ENCODE results near the gene DESI2.

Gene DESI2

GRCh38 chr1:244614879-244615278 lies 38.0 kb upstream of the DESI2 start:
- Histone ChIP-seq H3K27me3 (ENCODE audit: insufficient read depth, low read depth) (no peaks in the 10 kb centered on the region), H3K4me1 (ENCODE audit: low read depth, poor library complexity, severe bottlenecking) (no peaks in the 10 kb centered on the region), H2AFZ (ENCODE audit: low read depth) (no peak overlapping the region), H4K20me1 (ENCODE audit: insufficient read depth) (no peaks in the 10 kb centered on the region), H3K4me2 (no peak overlapping the region), H3K27ac (no peak overlapping the region), H3K9ac (no peak overlapping the region), H3K79me2 (ENCODE audit: insufficient read depth, low read depth) (no peaks in the 10 kb centered on the region), H3K4me3 (IDR thresholded peaks at IDR 0.05; ENCODE audit: insufficient read depth, low read depth, low read length) (no peak overlapping the region), H3K36me3 (ENCODE audit: insufficient read depth) (no peaks in the 10 kb centered on the region)
- no peak for TF ChIP-seq CTCF (conservative IDR thresholded peaks at IDR 0.05; ENCODE audit: low read depth, low read length)

GRCh38 chr1:244615301-244615700 lies 37.6 kb upstream of the DESI2 start:
- H4K20me1 ChIP-seq (ENCODE audit: insufficient read depth): no peaks in the 10 kb centered on the region
- H3K79me2 ChIP-seq (ENCODE audit: insufficient read depth, low read depth): no peaks in the 10 kb centered on the region
- no peak overlapping the region for H3K4me2 ChIP-seq
- H3K36me3 ChIP-seq (ENCODE audit: insufficient read depth): no peaks in the 10 kb centered on the region
- no peak overlapping the region for H3K4me3 ChIP-seq (IDR thresholded peaks at IDR 0.05; ENCODE audit: insufficient read depth, low read depth, low read length)
- H3K27ac ChIP-seq: no peak overlapping the region
- no peaks in the 10 kb centered on the region for H3K27me3 ChIP-seq (ENCODE audit: insufficient read depth, low read depth)
- H3K9ac ChIP-seq: no peak overlapping the region
- no peaks in the 10 kb centered on the region for H3K4me1 ChIP-seq (ENCODE audit: low read depth, poor library complexity, severe bottlenecking)
- H2AFZ ChIP-seq (ENCODE audit: low read depth): no peak overlapping the region
- TF ChIP-seq CTCF (conservative IDR thresholded peaks at IDR 0.05; ENCODE audit: low read depth, low read length): no peak

- H2AFZ ChIP-seq (ENCODE audit: low read depth): no peak overlapping the region
- H3K4me2 ChIP-seq: no peak overlapping the region
- no peak overlapping the region for H3K27ac ChIP-seq
- no peaks in the 10 kb centered on the region for H3K79me2 ChIP-seq (ENCODE audit: insufficient read depth, low read depth)
- no peak overlapping the region for H3K4me3 ChIP-seq (IDR thresholded peaks at IDR 0.05; ENCODE audit: insufficient read depth, low read depth, low read length)
- no peaks in the 10 kb centered on the region for H3K36me3 ChIP-seq (ENCODE audit: insufficient read depth)
- H3K4me1 ChIP-seq (ENCODE audit: low read depth, poor library complexity, severe bottlenecking): no peaks in the 10 kb centered on the region
- H4K20me1 ChIP-seq (ENCODE audit: insufficient read depth): no peaks in the 10 kb centered on the region
- no peaks in the 10 kb centered on the region for H3K27me3 ChIP-seq (ENCODE audit: insufficient read depth, low read depth)
- no peak overlapping the region for H3K9ac ChIP-seq
- no peak for TF ChIP-seq CTCF (conservative IDR thresholded peaks at IDR 0.05; ENCODE audit: low read depth, low read length)
These were observed 26.2 kb upstream of the DESI2 start for GRCh38 chr1:244626709-244627108.

- Histone ChIP-seq H3K27ac (no peak overlapping the region), H3K27me3 (ENCODE audit: insufficient read depth, low read depth) (no peaks in the 10 kb centered on the region), H3K4me2 (no peak overlapping the region), H3K4me1 (ENCODE audit: low read depth, poor library complexity, severe bottlenecking) (no peaks in the 10 kb centered on the region), H3K36me3 (ENCODE audit: insufficient read depth) (no peaks in the 10 kb centered on the region), H4K20me1 (ENCODE audit: insufficient read depth) (no peaks in the 10 kb centered on the region), H3K79me2 (ENCODE audit: insufficient read depth, low read depth) (no peaks in the 10 kb centered on the region), H3K9ac (no peak overlapping the region), H2AFZ (ENCODE audit: low read depth) (no peak overlapping the region), H3K4me3 (IDR thresholded peaks at IDR 0.05; ENCODE audit: insufficient read depth, low read depth, low read length) (no peak overlapping the region)
- TF ChIP-seq CTCF (conservative IDR thresholded peaks at IDR 0.05; ENCODE audit: low read depth, low read length): no peak
These were observed 24.1 kb upstream of the DESI2 start for GRCh38 chr1:244628789-244629188.

GRCh38 chr1:244633140-244633539 lies 19.8 kb upstream of the DESI2 start:
- no peak overlapping the region for H3K4me3 ChIP-seq (IDR thresholded peaks at IDR 0.05; ENCODE audit: insufficient read depth, low read depth, low read length)
- no peaks in the 10 kb centered on the region for H4K20me1 ChIP-seq (ENCODE audit: insufficient read depth)
- H3K27me3 ChIP-seq (ENCODE audit: insufficient read depth, low read depth): no peaks in the 10 kb centered on the region
- no peaks in the 10 kb centered on the region for H3K36me3 ChIP-seq (ENCODE audit: insufficient read depth)
- H3K9ac ChIP-seq: no peak overlapping the region
- no peak overlapping the region for H3K4me2 ChIP-seq
- no peaks in the 10 kb centered on the region for H3K79me2 ChIP-seq (ENCODE audit: insufficient read depth, low read depth)
- no peak for TF ChIP-seq CTCF (conservative IDR thresholded peaks at IDR 0.05; ENCODE audit: low read depth, low read length)
- no peak overlapping the region for H3K27ac ChIP-seq
- no peak overlapping the region for H2AFZ ChIP-seq (ENCODE audit: low read depth)
- H3K4me1 ChIP-seq (ENCODE audit: low read depth, poor library complexity, severe bottlenecking): no peaks in the 10 kb centered on the region

Data from KMS-11 (cell line).